K562 (cell line): Measurements from ENCODE around the gene ELF2. TPM values are rescaled to one million over a fixed set of nuclear protein-coding genes. Genes with fewer than 3 reads are reported as not detected.

Source experiments
- ARID1B ChIP-seq: fragments of 450-650 bp; IDR thresholded peaks from 2 replicates; pipeline ENCODE4 v1.6.1; 2016; ENCODE audit warnings: antibody characterized with exemption, mild to moderate bottlenecking, inconsistent platforms
- FOSL1 ChIP-seq: fragments of 200-800 bp; sonication (Bioruptor generic); conservative IDR thresholded peaks from 2 replicates; pipeline ENCODE4 v1.6.1; 2016; ENCODE audit warnings: missing genetic modification characterization, missing compliant biosample characterization
- MGA ChIP-seq: fragments of 450-650 bp; IDR thresholded peaks from 2 replicates; pipeline ENCODE4 v1.6.1; 2016; ENCODE audit warnings: mild to moderate bottlenecking, moderate library complexity
- NFRKB ChIP-seq: fragments of 450-650 bp; IDR thresholded peaks from 2 replicates; pipeline ENCODE4 v1.6.1; 2016; ENCODE audit warnings: low read depth
- PHF21A ChIP-seq: fragments of 450-650 bp; IDR thresholded peaks from 2 replicates; pipeline ENCODE4 v1.6.1; 2017; ENCODE audit warnings: low read depth, borderline replicate concordance
- POLR3G ChIP-seq: IDR thresholded peaks from 2 replicates; pipeline ENCODE4 v1.6.1; 2011; ENCODE audit not compliant: insufficient read length, insufficient replicate concordance; ENCODE audit errors: extremely low read depth
- SMARCE1 ChIP-seq: fragments of 450-650 bp; IDR thresholded peaks from 2 replicates; pipeline ENCODE4 v1.7.1; 2016; ENCODE audit warnings: mild to moderate bottlenecking
- ZEB2 ChIP-seq: fragments of 450-650 bp; IDR thresholded peaks from 2 replicates; pipeline ENCODE4 v1.6.1; 2016
- ZFX ChIP-seq: sonication (generic); formaldehyde crosslinking; IDR thresholded peaks from 2 replicates; pipeline ENCODE4 v1.8.0; 2022; ENCODE audit warnings: mild to moderate bottlenecking, missing genetic modification reagents, moderate library complexity
- ZNF354B ChIP-seq: fragments of 250-450 bp; sonication (Bioruptor Pico); IDR thresholded peaks from 2 replicates; pipeline ENCODE4 v1.4.0; 2020
- polyA plus RNA-seq, 8 experiments: library from polyadenylated mRNA; depleted of rRNA in 4 of 8; stranded (reverse) in 5 of 8; unstranded in 3 of 8; fragments of >200 nt; fragmentation: Nextera tagmentation in 2 of 8; fragmentation: Illumina TruSeq in 1 of 8; extraction: Ambion mirVana in 2 of 8; extraction: Trizol in 1 of 8; gene quantifications; 2 replicates each; pipeline versions ENCODE4 v1.2.1 to v1.2.3, GENCODE V29; 2011 to 2014; ENCODE audit warnings: inconsistent platforms in 1 of 8, missing spikeins in 1 of 8
- total RNA-seq, 7 experiments: library from RNA; depleted of rRNA in 6 of 7; stranded (reverse); fragments of >200 nt in 6 of 7; fragmentation: Illumina TruSeq in 2 of 7; extraction: Trizol in 2 of 7; gene quantifications; 2 replicates each; pipeline versions ENCODE4 v1.2.1 to v1.2.3, GENCODE V29; 2011 to 2021; ENCODE audit warnings: low replicate concordance in 1 of 7
- TF ChIP-seq, protein P1 (sequence below), 2 experiments: fragments of 450-650 bp; IDR thresholded peaks; 2 replicates each; pipeline ENCODE4 v1.6.1; 2018; ENCODE audit warnings: mild to moderate bottlenecking in 2 of 2, low read depth in 1 of 2; ENCODE audit not compliant: partially characterized antibody in 2 of 2

The ELF2 gene
- total and polyA plus RNA-seq, 9 of the 15 experiments (the other 6 are each of a cell fraction or from before 2014, with no cell fraction given): 9.4 to 58.7 (median 41.6) TPM

DNA sequence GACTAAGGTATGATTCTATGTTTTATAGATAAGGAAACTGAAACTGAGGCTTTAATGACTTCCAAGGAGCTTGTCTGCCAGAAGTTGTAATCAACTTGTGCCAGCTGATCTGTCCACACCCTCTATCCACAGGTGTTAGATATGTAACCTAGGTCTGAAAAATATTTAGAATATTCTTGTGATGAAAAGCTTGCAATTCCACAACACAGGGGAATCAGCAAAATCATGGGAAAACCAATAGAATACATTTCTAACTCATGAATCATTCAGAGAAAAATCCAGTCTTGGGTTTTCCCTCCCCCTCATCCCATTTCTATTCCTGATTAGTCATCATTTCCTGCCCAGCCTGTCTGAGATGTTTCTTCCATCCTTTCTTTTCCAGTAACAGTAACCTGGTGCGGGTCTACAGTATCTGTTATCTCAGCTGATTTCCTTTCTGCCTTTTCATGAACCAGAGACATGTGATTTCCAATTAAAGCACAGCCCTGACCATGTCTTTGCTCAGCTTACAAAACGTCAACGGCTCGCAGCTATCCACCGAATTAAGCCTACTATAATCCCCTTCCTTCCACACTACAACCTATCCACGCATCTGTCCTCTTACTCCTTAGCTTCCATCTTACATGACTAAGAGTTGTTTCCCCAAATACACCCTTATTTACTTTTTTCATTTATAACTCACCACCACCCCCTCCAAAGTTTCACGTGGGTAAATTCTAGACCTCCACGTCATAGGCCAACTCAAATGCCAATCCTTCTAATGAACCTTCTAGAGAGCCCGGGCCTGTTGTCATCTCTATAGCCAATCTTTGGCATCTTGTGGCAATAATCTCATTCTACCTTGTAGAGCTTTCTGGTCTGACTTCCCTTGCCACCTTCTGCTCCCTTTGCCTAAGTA lies 162.4 kb downstream of the ELF2 start (continued):
- TF ChIP-seq ZFX (CRISPR knock-in tag) (no peak), POLR3G (no peak), MGA (no peak), ZNF354B (CRISPR knock-in tag) (no peak), PHF21A (no peak), ARID1B (peak; percentile 73), FOSL1 (tag) (peak; percentile 88), SMARCE1 (peak; percentile 79), ZEB2 (0 out of 2 replicates have a peak, but pooled peaks have one; percentile 13), NFRKB (peak; percentile 56; the same call in 1 of the 2 replicates)
- TF ChIP-seq, protein P1, sequence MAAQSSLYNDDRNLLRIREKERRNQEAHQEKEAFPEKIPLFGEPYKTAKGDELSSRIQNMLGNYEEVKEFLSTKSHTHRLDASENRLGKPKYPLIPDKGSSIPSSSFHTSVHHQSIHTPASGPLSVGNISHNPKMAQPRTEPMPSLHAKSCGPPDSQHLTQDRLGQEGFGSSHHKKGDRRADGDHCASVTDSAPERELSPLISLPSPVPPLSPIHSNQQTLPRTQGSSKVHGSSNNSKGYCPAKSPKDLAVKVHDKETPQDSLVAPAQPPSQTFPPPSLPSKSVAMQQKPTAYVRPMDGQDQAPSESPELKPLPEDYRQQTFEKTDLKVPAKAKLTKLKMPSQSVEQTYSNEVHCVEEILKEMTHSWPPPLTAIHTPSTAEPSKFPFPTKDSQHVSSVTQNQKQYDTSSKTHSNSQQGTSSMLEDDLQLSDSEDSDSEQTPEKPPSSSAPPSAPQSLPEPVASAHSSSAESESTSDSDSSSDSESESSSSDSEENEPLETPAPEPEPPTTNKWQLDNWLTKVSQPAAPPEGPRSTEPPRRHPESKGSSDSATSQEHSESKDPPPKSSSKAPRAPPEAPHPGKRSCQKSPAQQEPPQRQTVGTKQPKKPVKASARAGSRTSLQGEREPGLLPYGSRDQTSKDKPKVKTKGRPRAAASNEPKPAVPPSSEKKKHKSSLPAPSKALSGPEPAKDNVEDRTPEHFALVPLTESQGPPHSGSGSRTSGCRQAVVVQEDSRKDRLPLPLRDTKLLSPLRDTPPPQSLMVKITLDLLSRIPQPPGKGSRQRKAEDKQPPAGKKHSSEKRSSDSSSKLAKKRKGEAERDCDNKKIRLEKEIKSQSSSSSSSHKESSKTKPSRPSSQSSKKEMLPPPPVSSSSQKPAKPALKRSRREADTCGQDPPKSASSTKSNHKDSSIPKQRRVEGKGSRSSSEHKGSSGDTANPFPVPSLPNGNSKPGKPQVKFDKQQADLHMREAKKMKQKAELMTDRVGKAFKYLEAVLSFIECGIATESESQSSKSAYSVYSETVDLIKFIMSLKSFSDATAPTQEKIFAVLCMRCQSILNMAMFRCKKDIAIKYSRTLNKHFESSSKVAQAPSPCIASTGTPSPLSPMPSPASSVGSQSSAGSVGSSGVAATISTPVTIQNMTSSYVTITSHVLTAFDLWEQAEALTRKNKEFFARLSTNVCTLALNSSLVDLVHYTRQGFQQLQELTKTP (IDR thresholded peaks at IDR 0.05; ENCODE audit: low read depth in 1 of 2, partially characterized antibody in 2 of 2): peak in 1 of 2 experiments; percentile 16
- TF ChIP-seq, all 486 proteins: peak for 42
